HepG2 (cell line): Measurements from ENCODE around the gene ASCC2. TPM values are rescaled to one million over a fixed set of nuclear protein-coding genes. Genes with fewer than 3 reads are reported as not detected.

Experiments
- ATAC-seq: fragments of 200-7000 bp; cut with Tn5 transposase; 3 replicates; pipeline ENCODE4 v1.9.1; 2020; ENCODE audit warnings: mild to moderate bottlenecking, moderate library complexity
- BruUV-seq: library from RNA; stranded (reverse); fragments of 400-500 nt; replicated peaks from 2 replicates; lab custom pipeline; 2021; lab: Mats Ljungman, UMichigan
- CTCF ChIA-PET: fragments of 300-600 bp; formaldehyde crosslinking; extraction: SDS; loops from one replicate; lab custom pipeline; 2021; ENCODE audit warnings: low total read pairs, inconsistent platforms, low intra/inter-chr PET ratio; lab: Yijun Ruan, JAX
- POLR2A ChIA-PET: fragments of 350-600 bp; sonication (Branson Sonifier 250); formaldehyde crosslinking; loops from one replicate; lab custom pipeline; 2020; ENCODE audit warnings: antibody characterized with exemption, inconsistent platforms; lab: Yijun Ruan, JAX
- DNase-seq: peaks from one replicate; pipeline ENCODE4 v3.0.0-alpha.2; 2015; ENCODE audit warnings: low spot score
- FAIRE-seq: peaks from 3 replicates; lab custom pipeline; 2011; peaks lifted over from hg19 to GRCh38; lab: Jason Lieb, UNC
- H2AFZ ChIP-seq: one replicate; pipeline ENCODE4 v1.6.1; 2011; ENCODE audit warnings: low read length, inconsistent platforms
- H3K27ac ChIP-seq: fragments of 300-600 bp; 3 replicates; pipeline ENCODE4 v1.8.0; 2011; ENCODE audit warnings: mixed run types, mild to moderate bottlenecking, mixed read lengths, low read length, inconsistent platforms; ENCODE audit not compliant: insufficient read depth; ENCODE audit errors: extremely low read length
- H3K27me3 ChIP-seq, 2 experiments: fragments of 200-600 bp in 1 of 2; 2 replicates in 1 of 2; 3 replicates in 1 of 2; pipeline versions ENCODE4 v1.6.0 to v1.8.0; 2011; ENCODE audit warnings: low read length in 2 of 2, mild to moderate bottlenecking in 2 of 2, moderate library complexity in 2 of 2, inconsistent platforms in 1 of 2; ENCODE audit not compliant: insufficient read depth in 2 of 2, control insufficient read depth in 1 of 2
- H3K36me3 ChIP-seq, 2 experiments: fragments of 200-600 bp in 1 of 2; replicated peaks in 1 of 2; 2 replicates in 1 of 2; 3 replicates in 1 of 2; pipeline versions ENCODE4 v1.5.1 to v1.8.0; 2011; ENCODE audit warnings: low read length in 2 of 2, inconsistent platforms in 1 of 2; ENCODE audit not compliant: insufficient read depth in 2 of 2, control insufficient read depth in 1 of 2
- H3K4me1 ChIP-seq: 2 replicates; pipeline ENCODE4 v1.5.1; 2012; ENCODE audit warnings: low read length, inconsistent platforms; ENCODE audit not compliant: insufficient read depth
- H3K4me2 ChIP-seq: 2 replicates; pipeline ENCODE4 v1.6.0; 2011; ENCODE audit warnings: low read depth, low read length, inconsistent platforms
- H3K4me3 ChIP-seq, 3 experiments: fragments of 200-600 bp in 1 of 3; sonication (generic), shearing (Covaris generic) in 1 of 3; replicated peaks in 1 of 3; 2 replicates each; pipeline ENCODE4 v1.5.1; 2011 to 2016; ENCODE audit warnings: low read length in 3 of 3, inconsistent platforms in 2 of 3, low read depth in 2 of 3, mild to moderate bottlenecking in 2 of 3, control low read depth in 1 of 3, mixed read lengths in 1 of 3; ENCODE audit not compliant: insufficient read depth in 1 of 3
- H3K79me2 ChIP-seq: one replicate; pipeline ENCODE4 v1.6.1; 2011; ENCODE audit warnings: low read length, inconsistent platforms; ENCODE audit not compliant: insufficient read depth
- H3K9ac ChIP-seq: 2 replicates; pipeline ENCODE4 v1.6.0; 2011; ENCODE audit warnings: mild to moderate bottlenecking, low read depth, low read length, inconsistent platforms; ENCODE audit not compliant: insufficient read depth
- H3K9me3 ChIP-seq: 2 replicates; pipeline ENCODE4 v1.5.1; 2012; ENCODE audit warnings: mild to moderate bottlenecking, low read length
- H4K20me1 ChIP-seq: 2 replicates; pipeline ENCODE4 v1.6.0; 2011; ENCODE audit warnings: inconsistent platforms, mild to moderate bottlenecking, low read length, moderate library complexity; ENCODE audit not compliant: insufficient read depth
- E2F2 ChIP-seq: sonication (generic); formaldehyde crosslinking; IDR thresholded peaks from 2 replicates; pipeline ENCODE4 v1.4.0; 2020; ENCODE audit warnings: missing genetic modification reagents, borderline replicate concordance
- HNRNPUL1 ChIP-seq: fragments of 200-400 bp; formaldehyde crosslinking; IDR thresholded peaks from 2 replicates; pipeline ENCODE4 v1.6.1; 2017; ENCODE audit warnings: low read depth, mild to moderate bottlenecking, low read length, moderate library complexity
- TARDBP ChIP-seq: sonication (generic); formaldehyde crosslinking; IDR thresholded peaks from 2 replicates; pipeline ENCODE4 v1.8.0; 2022; ENCODE audit warnings: mild to moderate bottlenecking, missing genetic modification reagents
- ZNF143 ChIP-seq: sonication (generic); formaldehyde crosslinking; IDR thresholded peaks from 2 replicates; pipeline ENCODE4 v1.4.0; 2020; ENCODE audit warnings: missing genetic modification reagents
- ZNF318 ChIP-seq: sonication (generic); formaldehyde crosslinking; IDR thresholded peaks from 2 replicates; pipeline ENCODE4 v1.4.0; 2020; ENCODE audit warnings: mild to moderate bottlenecking, missing genetic modification reagents
- ZNF441 ChIP-seq: sonication (generic); formaldehyde crosslinking; IDR thresholded peaks from 2 replicates; pipeline ENCODE4 v1.7.0; 2021; ENCODE audit warnings: missing genetic modification reagents, borderline replicate concordance
- ZNF720 ChIP-seq: sonication (generic); formaldehyde crosslinking; IDR thresholded peaks from 2 replicates; pipeline ENCODE4 v1.4.0; 2020; ENCODE audit warnings: missing genetic modification reagents
- ZSCAN21 ChIP-seq: sonication (generic); formaldehyde crosslinking; IDR thresholded peaks from 2 replicates; pipeline ENCODE4 v1.8.0; 2022; ENCODE audit warnings: mild to moderate bottlenecking, missing genetic modification reagents, moderate library complexity, borderline replicate concordance
- WGBS: methylation state at CpG from one replicate; pipeline ENCODE4 v1.1.6; 2017; ENCODE audit warnings: low lambda C conversion rate; 5-methylcytosine and 5-hydroxymethylcytosine counted together
- in situ Hi-C: cut with HindIII; loops from 2 replicates; pipeline ENCODE4 v1.10.0; 2017; ENCODE audit warnings: low pct_unique_long_range_greater_than_20kb; ENCODE audit not compliant: extremely low pct_ligation_motif_present
- intact Hi-C: fragments of 100-400 bp; cut with micrococcal nuclease; formaldehyde crosslinking; loops from one replicate; pipeline ENCODE4 v1.10.0; 2022; ENCODE audit not compliant: unreplicated experiment
- polyA plus RNA-seq, 8 experiments: library from polyadenylated mRNA; depleted of rRNA in 3 of 8; stranded (reverse) in 7 of 8; unstranded in 1 of 8; fragments of >200 nt; fragmentation: Illumina TruSeq in 4 of 8; extraction: Trizol in 4 of 8; gene quantifications; 2 replicates each; pipeline versions ENCODE4 v1.2.1 to v1.2.3, GENCODE V29; 2011 to 2016; ENCODE audit warnings: low read depth in 4 of 8, missing spikeins in 1 of 8, mixed read lengths in 1 of 8; ENCODE audit not compliant: insufficient read depth in 1 of 8
- total RNA-seq, 5 experiments: library from RNA; depleted of rRNA; stranded (reverse); fragments of >200 nt; fragmentation: Illumina TruSeq; extraction: Trizol; gene quantifications; 2 replicates each; pipeline ENCODE4 v1.2.3, GENCODE V29; 2016; ENCODE audit warnings: low read depth in 1 of 5
- TF ChIP-seq, protein P1 (sequence below): sonication (generic); formaldehyde crosslinking; IDR thresholded peaks from 2 replicates; pipeline ENCODE4 v1.4.0; 2020; ENCODE audit warnings: missing genetic modification reagents; ENCODE audit errors: not compliant biosample characterization

Gene ASCC2
- total and polyA plus RNA-seq, 2 of the 13 experiments (the other 11 are each of a cell fraction or from before 2014, with no cell fraction given), result 26.2 to 26.3 TPM

DNA sequence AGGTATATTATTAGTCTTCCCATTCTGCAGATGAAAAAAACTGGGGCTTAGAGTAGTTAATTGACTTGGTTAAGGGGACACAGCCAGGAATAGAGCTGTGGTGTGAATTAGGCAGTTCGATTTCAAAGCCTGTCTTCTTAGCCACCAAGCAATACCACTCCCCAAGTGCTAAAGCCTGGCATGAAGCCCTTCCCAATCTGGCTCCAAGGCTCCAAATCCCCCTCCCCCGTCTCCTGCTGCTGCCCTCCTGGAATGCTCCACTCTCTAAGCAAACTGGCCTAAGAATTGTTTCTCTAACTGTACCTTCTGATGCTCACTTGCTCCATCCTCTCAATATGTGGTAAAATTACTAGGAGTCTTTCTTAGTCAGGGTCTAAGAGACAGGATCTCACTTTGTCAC is 18.6 kb downstream of the ASCC2 start (continued):
- no peak for TF ChIP-seq ZNF318 (CRISPR knock-in tag)
- TF ChIP-seq HNRNPUL1, result no peak

DNA sequence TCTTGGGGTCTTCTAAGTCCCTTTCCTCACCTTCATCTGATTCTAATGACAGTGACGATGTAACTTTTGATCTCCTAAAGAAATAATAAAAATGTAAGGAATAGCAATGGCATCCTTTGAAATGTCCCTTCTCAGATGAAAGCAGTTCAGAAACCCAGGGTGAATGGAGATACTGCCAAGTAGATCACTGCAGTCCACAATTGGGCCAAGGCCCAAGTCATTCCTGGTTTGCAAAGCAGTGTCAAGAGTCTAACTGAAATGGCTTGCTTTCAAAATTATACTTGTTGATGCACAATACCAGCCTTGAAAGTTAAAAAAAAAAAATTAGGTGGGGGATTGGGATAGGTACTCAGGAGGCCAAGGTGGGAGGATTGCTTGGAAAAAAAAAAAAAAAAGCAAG is 20.4 kb downstream of the ASCC2 start:
- ChIA-PET POLR2A (no interaction called here), CTCF (no interaction called here)
- Histone ChIP-seq H3K27me3 (no peaks in the 10 kb centered on the region; a peak in 1 of 5 replicates), H3K9ac (no peak overlapping the region), H3K4me1 (peaks cover 51% of the 10 kb centered on the region), H3K4me3 (no peak overlapping the region), H3K79me2 (no peaks in the 10 kb centered on the region), H3K27ac (no peak overlapping the region), H4K20me1 (peaks cover 6% of the 10 kb centered on the region; the same call in 1 of the 2 replicates), H2AFZ (no peak overlapping the region), H3K4me2 (no peak overlapping the region), H3K36me3 (peaks cover 15 to 35% of the 10 kb centered on the region in 2 experiments), H3K9me3 (no peaks in the 10 kb centered on the region)
- in situ Hi-C loops (no loop called here), intact Hi-C loops (no loop called here)
- 100% methylated on average over 1 of the region's 1 CpG for WGBS
- DNase-seq (no peak), FAIRE-seq (no peak), ATAC-seq (no peak)
- BruUV-seq, result no TSS peak
- TF ChIP-seq ZSCAN21 (CRISPR knock-in tag), result no peak
- no peak for TF ChIP-seq ZNF720 (CRISPR knock-in tag)
- no peak for TF ChIP-seq E2F2
- TF ChIP-seq ZNF143, result no peak
- no peak for TF ChIP-seq ZNF441 (CRISPR knock-in tag)
- TF ChIP-seq, protein P1, sequence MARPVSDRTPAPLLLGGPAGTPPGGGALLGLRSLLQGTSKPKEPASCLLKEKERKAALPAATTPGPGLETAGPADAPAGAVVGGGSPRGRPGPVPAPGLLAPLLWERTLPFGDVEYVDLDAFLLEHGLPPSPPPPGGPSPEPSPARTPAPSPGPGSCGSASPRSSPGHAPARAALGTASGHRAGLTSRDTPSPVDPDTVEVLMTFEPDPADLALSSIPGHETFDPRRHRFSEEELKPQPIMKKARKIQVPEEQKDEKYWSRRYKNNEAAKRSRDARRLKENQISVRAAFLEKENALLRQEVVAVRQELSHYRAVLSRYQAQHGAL (CRISPR knock-in tag), result no peak
- no peak for TF ChIP-seq TARDBP
